ENCODE data around the gene KCNJ5. TPM values are rescaled to one million over a fixed set of nuclear protein-coding genes. Genes with fewer than 3 reads are reported as not detected.

Gene KCNJ5
- total RNA-seq, 1 donor from 2014 or later, result not detected

GRCh38 chr11:128947773-128948172 is 56.6 kb downstream of the KCNJ5 start:
- no peak for DNase-seq (ENCODE audit: low read depth)

- DNase-seq (ENCODE audit: low read depth), result peak; percentile 21
These were observed 57.4 kb downstream of the KCNJ5 start for GRCh38 chr11:128948583-128948982.

GRCh38 chr11:128949791-128950454 is 58.8 kb downstream of the KCNJ5 start:
- no peak for DNase-seq (ENCODE audit: low read depth)

- DNase-seq (ENCODE audit: low read depth), result no peak
These were observed 62.0 kb downstream of the KCNJ5 start for GRCh38 chr11:128953151-128953550.

- DNase-seq (ENCODE audit: low read depth), result no peak
These were observed 64.5 kb downstream of the KCNJ5 start for GRCh38 chr11:128955636-128956035.

- DNase-seq (ENCODE audit: low read depth), result peak; percentile 79
These were observed 65.4 kb downstream of the KCNJ5 start for GRCh38 chr11:128956401-128957201.

GRCh38 chr11:128957202-128957482 is 66.0 kb downstream of the KCNJ5 start:
- no peak for DNase-seq (ENCODE audit: low read depth)

- no peak for DNase-seq (ENCODE audit: low read depth)
These were observed 70.5 kb downstream of the KCNJ5 start for GRCh38 chr11:128961645-128962044.

- peak; percentile 13 for DNase-seq (ENCODE audit: low read depth)
These were observed 71.7 kb downstream of the KCNJ5 start for GRCh38 chr11:128962896-128963295.

GRCh38 chr11:128963744-128964325 is 72.7 kb downstream of the KCNJ5 start:
- no peak for DNase-seq (ENCODE audit: low read depth)

GRCh38 chr11:128964463-128964930 is 73.3 kb downstream of the KCNJ5 start:
- no peak for DNase-seq (ENCODE audit: low read depth)

GRCh38 chr11:128965485-128965884 is 74.3 kb downstream of the KCNJ5 start:
- no peak for DNase-seq (ENCODE audit: low read depth)

- no peak for DNase-seq (ENCODE audit: low read depth)
These were observed 76.4 kb downstream of the KCNJ5 start for GRCh38 chr11:128967578-128967977.

- DNase-seq (ENCODE audit: low read depth), result no peak
These were observed 77.8 kb downstream of the KCNJ5 start for GRCh38 chr11:128968916-128969315.

Other genes starting within 250 kb of the KCNJ5 start
- gene FLI1, start 197.3 kb upstream of the KCNJ5 start, total RNA-seq, result 0.03 and 0.21 TPM in 2 replicates
- gene KCNJ1, start 24.1 kb upstream of the KCNJ5 start, total RNA-seq, result 0.29 TPM in 1 of 2 replicates, not detected in the other
- gene TP53AIP1, start 51.5 kb downstream of the KCNJ5 start, total RNA-seq, result 0.05 TPM in 1 of 2 replicates, not detected in the other

Data from myocyte (in vitro differentiated cells).